Right cardiac atrium (tissue), 5 donors: Measurements from ENCODE around the gene MAGEL2. TPM values are rescaled to one million over a fixed set of nuclear protein-coding genes. Genes with fewer than 3 reads are reported as not detected.

Source experiments
- ATAC-seq, 2 donors: fragments of 200-7000 bp; cut with Tn5 transposase; one replicate each; pipeline versions ENCODE4 v1.8.0 to v1.9.1; 2020; ENCODE audit warnings: moderate library complexity in 2 of 2, mild to moderate bottlenecking in 1 of 2
- DNase-seq, 3 donors: peaks; one replicate each; pipeline ENCODE4 v3.0.0-alpha.2; 2020
- H3K27ac ChIP-seq: one replicate; pipeline ENCODE4 v1.5.1; 2013; ENCODE audit warnings: mild to moderate bottlenecking, low read length, control low read depth, moderate library complexity
- H3K27me3 ChIP-seq: one replicate; pipeline ENCODE4 v1.6.1; 2013; ENCODE audit not compliant: control insufficient read depth, insufficient read depth
- H3K4me1 ChIP-seq: one replicate; pipeline ENCODE4 v1.6.1; 2013; ENCODE audit warnings: low read length; ENCODE audit not compliant: control insufficient read depth, insufficient read depth
- H3K4me3 ChIP-seq: one replicate; pipeline ENCODE4 v1.5.1; 2013; ENCODE audit warnings: low read length, control low read depth
- H3K9me3 ChIP-seq: one replicate; pipeline ENCODE4 v1.6.1; 2013; ENCODE audit warnings: low read length; ENCODE audit not compliant: control insufficient read depth
- WGBS: extraction: QIAGEN DNeasy Blood & Tissue Kit; methylation state at CpG from one replicate; pipeline ENCODE4 v1.1.7; 2013; 5-methylcytosine and 5-hydroxymethylcytosine counted together
- intact Hi-C, 4 donors: fragments of 100-400 bp; cut with DNase I; formaldehyde crosslinking; loops; one replicate each; pipeline versions ENCODE4 v1.11.0 to v1.14.0; 2022 to 2023
- polyA plus RNA-seq: library from polyadenylated mRNA; stranded (reverse); fragments of 200-250 nt; gene quantifications from one replicate; pipeline ENCODE4 v1.2.3, GENCODE V29; 2013
- total RNA-seq, 4 donors: library from RNA; stranded (reverse); fragmentation: NEBNext Ultra II Directional; extraction: Animal tissue kit (Norgen Biotek cat#: 25700); gene quantifications; one replicate each; pipeline ENCODE4 v1.2.1, GENCODE V29; 2021
- donor health status: healthy with polysubstance abuse.
- donor health status: DM: no; HTN: yes; CAD: no.
- donor health status: DM: no; HTN: no; CAD: no.
- donor health status: DM: no; HTN: yes; CAD: no; lungs with severe emphysema.
- donor health status: DM: yes; HTN: yes; CAD: no.

Gene MAGEL2
- total and polyA plus RNA-seq, 5 donors: 0.02 to 0.23 (median 0.14) TPM

GRCh38 chr15:23648920-23649515 is 1.4 kb upstream of the MAGEL2 start:
- Histone ChIP-seq H3K4me3 (no peak overlapping the region), H3K27ac (no peak overlapping the region), H3K27me3 (no peaks in the 10 kb centered on the region), H3K4me1 (no peaks in the 10 kb centered on the region), H3K9me3 (no peaks in the 10 kb centered on the region)
- peak in 1 of 2 donors; percentile 47 for ATAC-seq
- intact Hi-C loops: loop anchor here (5.0 to 10.0 kb wide), 3 partner anchors 218 to 226 kb away; no protein-coding TSS in a partner anchor
- WGBS: 23% methylated on average over 6 of the region's 6 CpGs
- peak in 2 of 3 donors; percentile 61 to 62 for DNase-seq

- 81% methylated on average over 17 of the region's 17 CpGs for WGBS
- Histone ChIP-seq H3K4me1 (no peaks in the 10 kb centered on the region), H3K4me3 (no peak overlapping the region), H3K27me3 (no peaks in the 10 kb centered on the region), H3K27ac (no peak overlapping the region), H3K9me3 (no peaks in the 10 kb centered on the region)
- intact Hi-C loops: loop anchor here (5.0 to 10.0 kb wide), 3 partner anchors 220 to 228 kb away; no protein-coding TSS in a partner anchor
- ATAC-seq (no peak), DNase-seq (no peak)
These were observed 719 bp downstream of the MAGEL2 start for GRCh38 chr15:23647001-23647295.

- Histone ChIP-seq H3K4me3 (no peak overlapping the region), H3K27ac (no peak overlapping the region), H3K9me3 (no peaks in the 10 kb centered on the region), H3K4me1 (no peaks in the 10 kb centered on the region), H3K27me3 (no peaks in the 10 kb centered on the region)
- DNase-seq: peak in 2 of 3 donors; percentile 33 to 57
- intact Hi-C loops: loop anchor here (5.0 to 10.0 kb wide), 3 partner anchors 221 to 228 kb away; no protein-coding TSS in a partner anchor
- WGBS: 96% methylated on average over 51 of the region's 51 CpGs
- no peak for ATAC-seq
These were observed 1.3 kb downstream of the MAGEL2 start for GRCh38 chr15:23646165-23647000.

GRCh38 chr15:23645371-23646164 is 2.1 kb downstream of the MAGEL2 start:
- WGBS: 90% methylated on average over 40 of the region's 40 CpGs
- no peak for ATAC-seq

GRCh38 chr15:23644829-23645228 is 2.8 kb downstream of the MAGEL2 start:
- intact Hi-C loops: loop anchor here (5.0 to 10.0 kb wide), 3 partner anchors 222 to 230 kb away; no protein-coding TSS in a partner anchor
- WGBS: 90% methylated on average over 13 of the region's 13 CpGs
- H3K27ac ChIP-seq: no peak overlapping the region
- DNase-seq (peak in 1 of 3 donors; percentile 31), ATAC-seq (no peak)
- H3K9me3 ChIP-seq: no peaks in the 10 kb centered on the region
- no peaks in the 10 kb centered on the region for H3K4me1 ChIP-seq
- H3K4me3 ChIP-seq: no peak overlapping the region
- no peaks in the 10 kb centered on the region for H3K27me3 ChIP-seq

More at GRCh38 chr15:23645371-23646164, 2.1 kb downstream of the MAGEL2 start:
- no peaks in the 10 kb centered on the region for H3K9me3 ChIP-seq
- intact Hi-C loops: loop anchor here (5.0 to 10.0 kb wide), 3 partner anchors 222 to 229 kb away; no protein-coding TSS in a partner anchor
- no peak overlapping the region for H3K4me3 ChIP-seq
- no peaks in the 10 kb centered on the region for H3K4me1 ChIP-seq
- peak in 1 of 3 donors; percentile 42 for DNase-seq
- H3K27ac ChIP-seq: no peak overlapping the region
- no peaks in the 10 kb centered on the region for H3K27me3 ChIP-seq

GRCh38 chr15:23642413-23643044 is 5.1 kb downstream of the MAGEL2 start:
- H3K4me3 ChIP-seq: no peak overlapping the region
- no peaks in the 10 kb centered on the region for H3K4me1 ChIP-seq
- WGBS: 16% methylated on average over 13 of the region's 13 CpGs
- H3K9me3 ChIP-seq: no peaks in the 10 kb centered on the region
- H3K27me3 ChIP-seq: no peaks in the 10 kb centered on the region
- H3K27ac ChIP-seq: no peak overlapping the region
- ATAC-seq: peak; percentile 78 to 80
- intact Hi-C loops: loop anchor here in 2 of 4 donors (10.0 kb wide), 1 partner anchor 232 kb away; no protein-coding TSS in a partner anchor
- DNase-seq: peak; percentile 45 to 76 (median 65)

GRCh38 chr15:23634181-23634580 is 13.5 kb downstream of the MAGEL2 start:
- 63% methylated on average over 8 of the region's 8 CpGs for WGBS
- H3K27me3 ChIP-seq: no peaks in the 10 kb centered on the region
- ATAC-seq (no peak), DNase-seq (no peak)
- H3K27ac ChIP-seq: no peak overlapping the region
- intact Hi-C loops: no loop called here
- H3K4me3 ChIP-seq: no peak overlapping the region
- no peaks in the 10 kb centered on the region for H3K9me3 ChIP-seq
- no peaks in the 10 kb centered on the region for H3K4me1 ChIP-seq

- H3K27me3 ChIP-seq: peaks cover 3% of the 10 kb centered on the region
- ATAC-seq (no peak), DNase-seq (no peak)
- H3K4me1 ChIP-seq: no peaks in the 10 kb centered on the region
- H3K27ac ChIP-seq: no peak overlapping the region
- H3K9me3 ChIP-seq: no peaks in the 10 kb centered on the region
- 16% methylated on average over 4 of the region's 4 CpGs for WGBS
- no peak overlapping the region for H3K4me3 ChIP-seq
- intact Hi-C loops: no loop called here
These were observed 18.3 kb downstream of the MAGEL2 start for GRCh38 chr15:23629234-23629805.

- H3K4me3 ChIP-seq: no peak overlapping the region
- DNase-seq (no peak), ATAC-seq (no peak)
- intact Hi-C loops: no loop called here
- H3K27ac ChIP-seq: no peak overlapping the region
- no peaks in the 10 kb centered on the region for H3K4me1 ChIP-seq
- H3K9me3 ChIP-seq: no peaks in the 10 kb centered on the region
- peaks cover 3% of the 10 kb centered on the region for H3K27me3 ChIP-seq
- WGBS: 39% methylated on average over 13 of the region's 13 CpGs
These were observed 18.9 kb downstream of the MAGEL2 start for GRCh38 chr15:23628612-23629233.

- no peak for ATAC-seq
- intact Hi-C loops: no loop called here
- 67% methylated on average over 10 of the region's 10 CpGs for WGBS
These were observed 31.1 kb downstream of the MAGEL2 start for GRCh38 chr15:23616536-23616935.

More at GRCh38 chr15:23616536-23616935, 31.1 kb downstream of the MAGEL2 start:
- no peak for DNase-seq
- no peaks in the 10 kb centered on the region for H3K9me3 ChIP-seq
- H3K27ac ChIP-seq: no peak overlapping the region
- H3K4me1 ChIP-seq: no peaks in the 10 kb centered on the region
- no peaks in the 10 kb centered on the region for H3K27me3 ChIP-seq
- no peak overlapping the region for H3K4me3 ChIP-seq
